Right forelimb (tissue), 1 donor: Measurements from ENCODE around the gene EHMT1.
"Not testable (repeated sequence)": the region's sequence is repeated elsewhere in the genome, so short reads cannot be mapped to it uniquely, and the experiment has no call there.

Source experiments
- DNase-seq: peaks from one replicate; pipeline ENCODE4 v3.0.0-alpha.2; 2018

Gene EHMT1

GRCh38 chr9:137795156-137795666 is 176.4 kb downstream of the EHMT1 start:
- no peak for DNase-seq

- DNase-seq = no peak
Measured at GRCh38 chr9:137797206-137798120, 178.7 kb downstream of the EHMT1 start.

- no peak for DNase-seq
Measured at GRCh38 chr9:137798142-137798541, 179.3 kb downstream of the EHMT1 start.

GRCh38 chr9:137798901-137799629 is 180.3 kb downstream of the EHMT1 start:
- DNase-seq = no peak

GRCh38 chr9:137799630-137799983 is 180.8 kb downstream of the EHMT1 start:
- no peak for DNase-seq

- no peak for DNase-seq
Measured at GRCh38 chr9:137800196-137801022, 181.6 kb downstream of the EHMT1 start.

- DNase-seq = no peak
Measured at GRCh38 chr9:137801023-137801319, 182.2 kb downstream of the EHMT1 start.

GRCh38 chr9:137802021-137802420 is 183.2 kb downstream of the EHMT1 start:
- no peak for DNase-seq

GRCh38 chr9:137802521-137803243 is 183.9 kb downstream of the EHMT1 start:
- DNase-seq = no peak

GRCh38 chr9:137804908-137805630 is 186.3 kb downstream of the EHMT1 start:
- DNase-seq = no peak

GRCh38 chr9:137807721-137808703 is 189.2 kb downstream of the EHMT1 start:
- DNase-seq = no peak

- DNase-seq = no peak
Measured at GRCh38 chr9:137809040-137809576, 190.3 kb downstream of the EHMT1 start.

GRCh38 chr9:137809726-137810450 is 191.1 kb downstream of the EHMT1 start:
- not testable (repeated sequence) for DNase-seq

- no peak for DNase-seq
Measured at GRCh38 chr9:137811283-137811870, 192.6 kb downstream of the EHMT1 start.

- no peak for DNase-seq
Measured at GRCh38 chr9:137812356-137813023, 193.7 kb downstream of the EHMT1 start.

GRCh38 chr9:137813167-137813566 is 194.4 kb downstream of the EHMT1 start:
- DNase-seq = no peak

- DNase-seq = no peak
Measured at GRCh38 chr9:137813651-137814415, 195.0 kb downstream of the EHMT1 start.

GRCh38 chr9:137814436-137814835 is 195.6 kb downstream of the EHMT1 start:
- no peak for DNase-seq
